ENCODE measurements around the gene C1orf159.
A peak's percentile ranks its signal among the peaks of the same experiment; 100 is the strongest.

C1orf159 gene

DNA sequence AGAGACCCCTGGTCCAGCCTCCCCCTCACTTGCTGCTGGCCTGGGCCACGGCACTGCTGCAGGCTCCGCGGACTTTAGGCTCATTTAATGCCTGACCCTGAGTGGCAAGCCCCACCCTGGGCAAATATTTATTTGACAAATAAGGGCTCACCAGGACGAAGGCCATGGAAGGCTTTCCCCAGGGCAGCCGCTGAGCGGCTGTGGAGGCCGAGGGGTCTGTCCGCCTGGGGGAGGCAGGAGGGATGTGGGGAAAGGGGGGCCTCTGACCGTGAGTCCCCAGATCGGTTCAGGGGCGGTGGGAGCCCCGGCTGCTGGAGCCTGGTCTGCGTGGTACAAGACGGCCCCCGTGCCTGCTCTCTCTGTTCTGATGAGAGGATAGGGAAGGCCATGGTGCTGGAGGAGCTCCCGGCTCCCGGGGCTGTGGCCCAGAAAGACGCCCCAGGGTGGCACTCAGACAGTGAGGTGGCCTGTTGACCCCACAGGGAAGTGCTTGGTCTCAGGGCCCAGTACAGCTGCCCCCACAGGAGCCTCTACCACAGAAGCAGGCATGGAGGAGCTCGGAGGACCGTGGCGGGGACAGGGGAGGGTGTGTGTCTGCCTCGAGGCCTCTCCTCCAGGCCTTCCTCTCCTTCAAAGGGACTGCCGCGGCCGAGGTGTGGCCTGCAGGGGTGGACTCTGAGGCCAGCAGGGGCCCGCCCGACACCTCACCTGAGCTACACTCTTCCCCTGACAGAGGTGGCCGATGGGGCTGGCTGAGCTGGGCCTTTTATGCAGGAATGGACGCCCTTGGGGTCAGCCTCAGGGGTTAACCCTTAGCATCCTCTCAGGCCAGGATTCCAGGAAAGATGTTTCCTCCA is 9.1 kb upstream of the C1orf159 start:
- Histone ChIP-seq H3K27me3 (replicated peaks in 2 of 5; ENCODE audit: control insufficient read depth in 4 of 5, insufficient read depth in 5 of 5, low read length in 4 of 5) (peaks cover 0 to 6% (median 0%) of the 10 kb centered on the region in 5 experiments), H3K36me3 (ENCODE audit: control insufficient read depth in 4 of 4, insufficient read depth in 4 of 4, low read length in 3 of 4) (no peaks in the 10 kb centered on the region), H3K4me3 (ENCODE audit: control insufficient read depth in 1 of 7, extremely low read depth in 1 of 7, insufficient read depth in 4 of 7, low read depth in 2 of 7, low read length in 6 of 7) (no peak overlapping the region), H3K27ac (ENCODE audit: insufficient read depth in 1 of 2, low read depth in 1 of 2, low read length in 2 of 2, poor library complexity in 1 of 2, severe bottlenecking in 2 of 2) (no peak overlapping the region), H3K9me3 (ENCODE audit: control extremely low read depth in 1 of 5, control insufficient read depth in 4 of 5, insufficient read depth in 2 of 5, low read depth in 1 of 5, low read length in 4 of 5) (peaks cover 0 to 5% (median 0%) of the 10 kb centered on the region in 5 experiments), H3K4me1 (ENCODE audit: control extremely low read depth in 1 of 4, control insufficient read depth in 4 of 4, insufficient read depth in 4 of 4, low read length in 3 of 4) (peaks cover 0 to 20% (median 11%) of the 10 kb centered on the region in 4 experiments)
- DNase-seq: no peak
- WGBS (ENCODE audit: insufficient coverage): 97% methylated on average over 20 of the region's 29 CpGs
- POLR2A ChIA-PET: no interaction called here
- CTCF ChIA-PET: interaction anchor here (0.7 to 6.6 kb wide), 6 partner anchors 11 to 126 kb away, joined by 3 to 60 read pairs (median 4); partner anchors contain the start of genes B3GALT6 and SDF4

DNA sequence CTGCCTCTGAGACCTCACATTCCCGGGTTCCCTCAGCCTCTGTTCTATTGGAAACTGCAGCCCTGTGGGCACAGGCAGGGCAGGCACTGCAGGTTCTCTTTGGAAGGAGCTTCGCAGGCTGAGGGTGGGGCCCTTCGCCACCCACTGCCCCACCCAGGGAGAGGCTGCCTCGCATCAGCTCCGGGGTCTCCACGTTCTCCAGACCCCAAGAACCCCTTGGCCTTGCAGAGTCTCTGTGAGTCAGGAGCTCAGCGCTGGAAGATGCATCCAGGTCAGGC is 8.6 kb upstream of the C1orf159 start:
- CTCF ChIA-PET: interaction anchor here (0.6 to 6.6 kb wide), 7 partner anchors 12 to 127 kb away, joined by 3 to 60 read pairs (median 4); partner anchors contain the start of genes B3GALT6 and SDF4
- POLR2A ChIA-PET: no interaction called here
- 95% methylated on average over 7 of the region's 7 CpGs for WGBS (ENCODE audit: insufficient coverage)

GRCh38 chr1:1123581-1124507 is 8.0 kb upstream of the C1orf159 start:
- Histone ChIP-seq H3K27ac (ENCODE audit: insufficient read depth in 1 of 2, low read depth in 1 of 2, low read length in 2 of 2, poor library complexity in 1 of 2, severe bottlenecking in 2 of 2) (no peak overlapping the region), H3K36me3 (ENCODE audit: control insufficient read depth in 4 of 4, insufficient read depth in 4 of 4, low read length in 3 of 4) (no peaks in the 10 kb centered on the region), H3K27me3 (replicated peaks in 2 of 5; ENCODE audit: control insufficient read depth in 4 of 5, insufficient read depth in 5 of 5, low read length in 4 of 5) (peaks cover 0 to 12% (median 2%) of the 10 kb centered on the region in 5 experiments), H3K4me1 (ENCODE audit: control extremely low read depth in 1 of 4, control insufficient read depth in 4 of 4, insufficient read depth in 4 of 4, low read length in 3 of 4) (peaks cover 0 to 20% (median 11%) of the 10 kb centered on the region in 4 experiments), H3K9me3 (ENCODE audit: control extremely low read depth in 1 of 5, control insufficient read depth in 4 of 5, insufficient read depth in 2 of 5, low read depth in 1 of 5, low read length in 4 of 5) (peaks cover 0 to 5% (median 0%) of the 10 kb centered on the region in 5 experiments), H3K4me3 (ENCODE audit: control insufficient read depth in 1 of 7, extremely low read depth in 1 of 7, insufficient read depth in 4 of 7, low read depth in 2 of 7, low read length in 6 of 7) (no peak overlapping the region)
- CTCF ChIA-PET: interaction anchor here (0.6 to 6.6 kb wide), 14 partner anchors 13 to 167 kb away, joined by 3 to 60 read pairs (median 6); partner anchors contain the start of genes B3GALT6, C1QTNF12 and SDF4
- 92% methylated on average over 17 of the region's 23 CpGs for WGBS (ENCODE audit: insufficient coverage)
- POLR2A ChIA-PET: no interaction called here
- DNase-seq: peak in 2 of 3 donors; percentile 82 to 83

More for the DNA sequence above, 8.6 kb upstream of the C1orf159 start:
- Histone ChIP-seq H3K4me1 (ENCODE audit: control extremely low read depth in 1 of 4, control insufficient read depth in 4 of 4, insufficient read depth in 4 of 4, low read length in 3 of 4) (peaks cover 0 to 20% (median 11%) of the 10 kb centered on the region in 4 experiments), H3K27ac (ENCODE audit: insufficient read depth in 1 of 2, low read depth in 1 of 2, low read length in 2 of 2, poor library complexity in 1 of 2, severe bottlenecking in 2 of 2) (no peak overlapping the region), H3K27me3 (replicated peaks in 2 of 5; ENCODE audit: control insufficient read depth in 4 of 5, insufficient read depth in 5 of 5, low read length in 4 of 5) (peaks cover 0 to 7% (median 0%) of the 10 kb centered on the region in 5 experiments), H3K9me3 (ENCODE audit: control extremely low read depth in 1 of 5, control insufficient read depth in 4 of 5, insufficient read depth in 2 of 5, low read depth in 1 of 5, low read length in 4 of 5) (peaks cover 0 to 5% (median 0%) of the 10 kb centered on the region in 5 experiments), H3K4me3 (ENCODE audit: control insufficient read depth in 1 of 7, extremely low read depth in 1 of 7, insufficient read depth in 4 of 7, low read depth in 2 of 7, low read length in 6 of 7) (no peak overlapping the region), H3K36me3 (ENCODE audit: control insufficient read depth in 4 of 4, insufficient read depth in 4 of 4, low read length in 3 of 4) (no peaks in the 10 kb centered on the region)
- DNase-seq: no peak

GRCh38 chr1:1122981-1123480 is 7.1 kb upstream of the C1orf159 start:
- 89% methylated on average over 16 of the region's 18 CpGs for WGBS (ENCODE audit: insufficient coverage)
- Histone ChIP-seq H3K36me3 (ENCODE audit: control insufficient read depth in 4 of 4, insufficient read depth in 4 of 4, low read length in 3 of 4) (no peaks in the 10 kb centered on the region), H3K4me3 (ENCODE audit: control insufficient read depth in 1 of 7, extremely low read depth in 1 of 7, insufficient read depth in 4 of 7, low read depth in 2 of 7, low read length in 6 of 7) (no peak overlapping the region), H3K27ac (ENCODE audit: insufficient read depth in 1 of 2, low read depth in 1 of 2, low read length in 2 of 2, poor library complexity in 1 of 2, severe bottlenecking in 2 of 2) (no peak overlapping the region), H3K9me3 (ENCODE audit: control extremely low read depth in 1 of 5, control insufficient read depth in 4 of 5, insufficient read depth in 2 of 5, low read depth in 1 of 5, low read length in 4 of 5) (peaks cover 0 to 5% (median 0%) of the 10 kb centered on the region in 5 experiments), H3K27me3 (replicated peaks in 2 of 5; ENCODE audit: control insufficient read depth in 4 of 5, insufficient read depth in 5 of 5, low read length in 4 of 5) (peaks cover 0 to 19% (median 3%) of the 10 kb centered on the region in 5 experiments), H3K4me1 (ENCODE audit: control extremely low read depth in 1 of 4, control insufficient read depth in 4 of 4, insufficient read depth in 4 of 4, low read length in 3 of 4) (peaks cover 0 to 20% (median 11%) of the 10 kb centered on the region in 4 experiments)
- CTCF ChIA-PET: interaction anchor here (0.6 to 6.6 kb wide), 38 partner anchors 11 to 381 kb away, joined by 3 to 60 read pairs (median 4); partner anchors contain the start of genes B3GALT6, C1QTNF12, SDF4 and TNFRSF18
- DNase-seq: peak in 2 of 3 donors; percentile 53 to 58
- POLR2A ChIA-PET: interaction anchor here (1.2 kb wide), 1 partner anchor 35 kb away, joined by 4 read pairs; no protein-coding TSS in a partner anchor

- ChIA-PET POLR2A (interaction anchor here (1.2 to 1.3 kb wide), 2 partner anchors 36 to 91 kb away, joined by 3 to 4 read pairs; no protein-coding TSS in a partner anchor), CTCF (interaction anchor here (0.6 to 6.6 kb wide), 43 partner anchors 12 to 382 kb away, joined by 3 to 60 read pairs (median 5); partner anchors contain the start of genes B3GALT6, C1QTNF12, SDF4 and TNFRSF18)
- peaks cover 0 to 23% (median 13%) of the 10 kb centered on the region in 4 experiments for H3K4me1 ChIP-seq (ENCODE audit: control extremely low read depth in 1 of 4, control insufficient read depth in 4 of 4, insufficient read depth in 4 of 4, low read length in 3 of 4)
- no peak overlapping the region for H3K27ac ChIP-seq (ENCODE audit: insufficient read depth in 1 of 2, low read depth in 1 of 2, low read length in 2 of 2, poor library complexity in 1 of 2, severe bottlenecking in 2 of 2)
- peaks cover 0 to 27% (median 3%) of the 10 kb centered on the region in 5 experiments for H3K27me3 ChIP-seq (replicated peaks in 2 of 5; ENCODE audit: control insufficient read depth in 4 of 5, insufficient read depth in 5 of 5, low read length in 4 of 5)
- no peaks in the 10 kb centered on the region for H3K36me3 ChIP-seq (ENCODE audit: control insufficient read depth in 4 of 4, insufficient read depth in 4 of 4, low read length in 3 of 4)
- peaks cover 0 to 5% (median 0%) of the 10 kb centered on the region in 5 experiments for H3K9me3 ChIP-seq (ENCODE audit: control extremely low read depth in 1 of 5, control insufficient read depth in 4 of 5, insufficient read depth in 2 of 5, low read depth in 1 of 5, low read length in 4 of 5)
- 14% methylated on average over 33 of the region's 39 CpGs for WGBS (ENCODE audit: insufficient coverage)
- peak overlapping the region in 2 of 7 experiments; percentile 48 to 63 for H3K4me3 ChIP-seq (ENCODE audit: control insufficient read depth in 1 of 7, extremely low read depth in 1 of 7, insufficient read depth in 4 of 7, low read depth in 2 of 7, low read length in 6 of 7)
- DNase-seq: peak; percentile 68 to 79 (median 72)
These were observed 6.4 kb upstream of the C1orf159 start for GRCh38 chr1:1122078-1122811.
